ENCODE data around the gene FICD.
"Not testable (repeated sequence)": the region's sequence is repeated elsewhere in the genome, so short reads cannot be mapped to it uniquely, and the experiment has no call there.

FICD gene

DNA sequence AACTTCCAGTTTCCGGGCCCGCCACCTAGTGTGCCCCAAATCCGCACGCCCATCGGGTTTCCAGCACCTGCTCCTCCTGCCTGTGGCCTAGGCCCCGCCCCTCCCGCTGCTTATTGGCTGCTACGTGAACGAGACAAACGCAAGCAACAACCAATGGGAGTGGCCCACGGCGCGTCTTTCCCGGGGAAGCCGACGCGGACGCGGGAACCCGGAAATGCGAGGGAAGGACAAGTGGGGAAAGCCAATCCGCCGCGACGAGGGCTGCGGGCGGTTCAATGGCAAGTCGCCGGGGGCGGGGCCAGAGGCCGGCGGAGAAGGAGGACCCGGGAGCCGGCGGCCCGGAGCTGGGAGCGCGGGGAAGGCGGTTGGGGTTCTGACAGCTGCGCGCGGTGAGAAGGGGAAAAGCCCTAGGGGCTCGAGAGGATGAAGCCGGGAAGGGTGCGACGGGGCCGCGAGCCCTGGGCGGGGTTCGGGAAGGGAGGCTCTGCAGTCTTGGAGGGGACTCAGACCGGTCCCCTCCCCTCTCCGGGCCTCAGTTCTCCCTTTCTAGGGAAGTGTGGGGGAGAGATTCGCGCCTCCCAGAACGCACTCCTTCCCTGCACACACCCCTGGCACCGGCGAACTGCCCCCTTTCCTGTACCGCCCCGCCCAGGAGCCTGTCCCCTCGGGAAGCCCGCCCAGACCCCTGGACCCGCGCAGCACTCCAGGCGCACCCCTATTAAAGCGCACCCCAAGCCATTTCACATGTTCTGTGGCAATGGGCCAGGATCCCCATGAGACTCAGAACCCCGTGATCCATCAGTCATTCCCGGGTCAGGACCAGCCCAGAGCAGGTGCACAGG lies at the start of gene FICD:
Gene FICD (plus strand): TSS at position 305 of the 842 bp plus-strand sequence. CDS start 1,696 bp downstream, outside the sequence.
- DNase-seq: peak; percentile 99

DNA sequence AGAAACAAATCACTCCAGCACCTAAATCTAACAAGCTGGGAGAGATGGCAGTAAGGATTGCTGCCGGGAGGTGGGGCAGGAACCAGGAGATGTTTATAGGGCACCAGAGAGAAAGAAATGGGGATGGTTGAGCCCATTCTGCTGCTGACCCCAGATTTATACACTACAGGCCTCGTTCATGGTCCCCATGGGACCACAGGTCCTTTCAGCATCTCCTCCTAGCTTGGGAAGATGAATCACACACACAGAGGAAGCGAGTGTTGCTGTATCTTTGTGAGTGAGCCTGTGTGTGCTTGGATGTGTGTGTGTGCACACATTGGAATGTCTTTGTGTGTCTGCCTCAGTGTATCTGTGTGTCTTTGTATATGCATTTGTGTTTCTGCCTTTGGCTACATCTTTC lies 49.7 kb upstream of the FICD start:
- DNase-seq: no peak

DNA sequence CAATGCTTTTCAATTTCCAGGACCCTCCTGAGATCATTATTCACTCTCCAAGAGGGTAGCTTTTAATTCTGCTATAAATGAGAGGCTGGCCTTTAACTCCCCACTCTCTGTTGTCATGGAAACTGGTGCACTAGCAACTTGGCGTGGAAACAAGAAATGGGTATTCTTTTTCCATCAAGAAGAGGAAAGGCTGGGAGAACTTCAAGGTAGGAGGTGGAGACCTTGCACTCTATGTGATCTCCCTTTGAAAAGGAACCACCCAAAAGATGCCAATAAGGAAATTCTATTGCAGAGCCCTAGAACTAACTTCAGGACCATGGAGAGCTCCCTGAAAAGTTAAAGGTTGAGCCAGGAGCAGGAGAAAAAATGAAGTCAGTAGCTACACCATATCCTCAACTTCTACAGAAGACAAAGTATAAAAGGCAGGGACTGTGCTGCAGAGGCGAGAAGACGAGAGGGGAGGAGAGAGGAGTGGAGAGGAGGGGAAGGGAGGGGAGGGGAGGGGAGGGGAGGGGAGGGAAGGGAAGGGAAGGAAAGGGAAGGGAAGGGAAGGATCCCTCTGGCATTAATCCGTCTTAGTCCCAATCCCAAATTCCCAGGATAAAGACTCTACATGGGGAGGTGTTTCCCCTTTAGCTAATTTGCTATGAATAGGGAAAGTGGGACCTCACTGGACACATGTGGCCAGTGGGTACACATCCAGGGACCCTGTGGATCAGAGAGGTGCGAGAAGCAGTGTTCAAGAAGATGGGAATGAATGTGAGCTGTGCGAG lies 46.7 kb upstream of the FICD start:
- DNase-seq: no peak

DNA sequence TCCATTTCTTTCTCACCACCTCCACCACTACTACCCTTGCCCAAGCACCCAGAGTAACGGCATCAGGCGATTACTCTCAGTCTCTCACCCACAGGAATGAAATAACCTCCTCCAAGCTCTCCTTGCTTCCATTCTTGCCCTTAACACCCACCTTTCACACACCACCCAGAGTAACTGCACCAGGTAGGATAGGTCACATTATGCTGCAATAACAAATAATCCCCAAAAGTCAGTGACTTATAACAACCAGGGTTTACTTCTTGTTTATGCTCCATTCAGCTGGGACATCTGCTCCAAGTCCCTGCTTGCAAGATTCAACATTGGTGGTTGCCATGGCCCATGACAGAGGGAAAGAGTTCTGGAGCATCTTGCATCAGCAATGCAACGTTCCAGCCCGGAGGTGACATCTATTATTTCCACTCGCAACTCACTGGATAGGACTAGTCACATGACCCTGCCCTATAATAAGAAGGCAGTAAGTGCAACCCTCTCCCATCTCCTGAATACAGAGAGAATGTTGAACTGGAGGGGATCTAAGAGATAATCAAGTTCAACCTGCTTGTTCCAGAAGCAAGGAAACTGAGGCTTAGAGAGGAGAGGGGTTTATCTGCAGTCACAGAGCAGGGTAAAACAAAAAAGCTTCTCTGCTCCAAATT lies 41.5 kb upstream of the FICD start:
- DNase-seq: no peak

DNA sequence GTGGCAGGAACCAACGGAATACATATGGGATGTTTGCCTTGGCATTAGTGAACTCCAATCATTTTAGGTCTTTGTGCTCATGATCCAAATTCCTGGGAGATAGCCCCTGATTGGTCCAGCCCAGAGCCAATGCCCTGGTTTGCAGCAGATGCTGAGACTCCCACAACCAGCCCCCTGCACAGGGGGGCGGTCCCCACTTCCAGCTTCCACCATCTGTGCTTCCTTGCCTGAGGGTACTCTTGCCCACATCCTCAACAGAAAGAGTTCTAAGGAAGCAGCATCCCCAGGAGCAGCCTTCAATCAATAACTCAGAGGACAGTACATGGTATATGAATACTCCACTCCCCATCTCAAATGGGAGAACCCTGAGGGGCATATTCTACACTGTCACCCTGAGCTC lies 39.7 kb upstream of the FICD start:
- peak; percentile 78 for DNase-seq

DNA sequence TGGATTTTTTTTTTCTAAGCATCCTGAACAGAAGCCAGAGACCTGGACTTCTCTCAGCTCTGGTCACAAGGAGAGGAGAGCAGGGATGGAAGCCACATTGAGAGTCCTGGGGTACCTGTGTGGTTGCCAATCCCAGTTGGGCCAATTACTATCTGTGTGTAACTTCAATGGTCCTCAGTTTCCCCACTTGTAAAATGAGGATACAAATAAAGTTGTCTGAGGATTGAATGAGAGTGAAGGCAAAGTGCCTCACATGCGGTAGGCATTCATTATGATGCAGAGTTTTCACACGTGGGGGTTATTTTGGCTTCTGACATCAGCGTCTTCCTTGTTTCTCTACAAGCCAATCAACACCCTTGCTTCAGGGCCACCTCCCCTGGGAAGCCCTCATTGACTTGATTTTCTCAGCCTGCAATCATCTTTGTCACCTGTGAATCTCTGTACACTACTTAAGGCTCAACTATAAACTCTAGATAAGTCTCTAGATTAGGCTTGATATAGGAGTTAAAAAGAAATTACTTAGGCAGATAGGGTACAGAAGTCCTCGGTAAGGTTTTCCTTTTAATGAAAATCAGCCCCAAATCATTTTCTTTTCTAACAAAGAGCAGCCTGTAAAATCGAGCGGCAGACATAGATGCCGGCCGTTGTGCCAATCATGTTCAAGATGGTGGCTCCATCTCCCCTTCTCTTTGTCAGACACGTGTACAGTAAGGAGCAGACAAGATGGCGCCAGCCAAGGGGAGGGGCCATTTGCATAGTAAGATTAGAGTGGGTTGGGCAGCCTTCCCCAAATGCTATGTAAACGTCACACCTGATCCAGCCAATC lies 37.8 kb upstream of the FICD start:
- DNase-seq: no peak

DNA sequence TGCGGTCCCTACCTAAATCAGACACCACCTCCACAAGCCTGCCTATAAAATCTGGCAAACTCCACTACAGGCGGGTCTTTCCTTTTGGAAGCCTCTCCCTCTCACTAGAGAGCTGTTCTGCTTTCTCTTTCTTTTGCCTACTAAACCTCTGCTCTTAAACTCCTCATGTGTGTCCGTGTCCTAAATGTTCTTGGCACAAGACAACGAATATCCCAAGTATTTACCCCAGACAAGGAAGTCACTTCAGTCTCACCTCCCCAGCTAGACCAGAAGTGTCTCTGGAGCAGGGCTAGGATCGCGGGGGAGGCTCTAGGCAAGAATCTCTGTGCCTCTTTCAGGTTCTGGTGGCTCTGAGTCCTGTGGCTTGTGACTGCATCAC lies 37.2 kb upstream of the FICD start:
- DNase-seq: no peak

DNA sequence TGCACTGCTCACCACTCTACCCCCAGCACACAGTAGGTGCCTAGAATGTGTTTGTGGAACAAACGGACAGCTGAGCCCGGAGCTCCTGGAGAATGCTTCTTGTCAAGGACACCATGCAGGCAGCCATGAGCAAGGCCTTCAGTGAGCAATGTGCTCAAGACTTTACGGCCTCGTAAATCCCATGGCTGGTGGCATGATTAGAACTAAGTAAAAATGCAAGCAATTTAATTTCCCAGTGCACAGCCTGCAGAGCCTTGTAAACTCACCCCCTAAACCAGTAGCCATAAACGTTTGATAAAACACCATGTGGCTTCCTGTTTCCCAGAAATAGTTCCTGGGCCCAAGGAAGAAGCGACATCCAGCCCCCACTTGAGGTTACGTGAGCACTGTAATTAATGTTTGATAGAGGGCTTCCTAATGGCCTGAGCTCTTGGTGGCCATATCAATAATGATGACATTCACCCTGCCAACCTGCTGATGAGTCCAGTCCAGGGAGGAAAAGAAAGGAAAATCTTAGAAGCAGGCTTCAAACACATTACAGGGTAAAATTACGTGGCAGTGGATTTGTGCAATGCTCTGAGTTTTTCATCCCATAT lies 36.4 kb upstream of the FICD start:
- DNase-seq: no peak

DNA sequence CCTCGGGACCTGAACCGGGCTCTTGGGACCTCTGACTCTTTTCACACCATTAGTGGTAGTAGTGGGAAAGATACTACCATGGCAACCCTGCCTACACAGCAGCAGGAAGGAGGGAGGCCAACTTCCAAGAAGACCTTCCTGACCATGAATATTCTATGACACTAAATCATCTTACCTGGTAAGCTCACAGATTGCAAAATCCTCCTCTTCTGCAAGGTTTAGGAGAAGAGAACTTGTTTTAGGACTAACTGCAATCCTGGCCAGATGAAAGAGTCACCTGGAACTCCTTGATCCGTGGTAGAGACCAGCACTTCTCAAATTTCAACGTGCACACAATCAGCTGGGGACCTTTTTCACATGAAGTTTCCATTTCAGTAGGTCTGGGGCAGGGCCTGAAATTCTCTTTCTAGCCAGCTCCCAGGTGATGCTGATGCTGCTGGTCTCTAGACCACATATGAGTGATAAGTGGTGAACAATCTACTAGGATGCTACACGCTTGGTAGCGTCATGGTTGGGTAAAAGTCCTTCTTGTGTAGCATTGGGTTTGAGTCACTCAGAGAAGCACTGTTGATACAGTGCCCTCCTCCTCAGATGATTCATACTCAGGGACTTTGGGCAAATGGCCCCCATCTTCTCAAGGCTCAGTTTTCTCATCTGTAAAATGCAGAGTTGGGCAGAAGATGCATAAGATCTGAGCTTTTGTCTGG lies 35.6 kb upstream of the FICD start:
- DNase-seq: no peak

DNA sequence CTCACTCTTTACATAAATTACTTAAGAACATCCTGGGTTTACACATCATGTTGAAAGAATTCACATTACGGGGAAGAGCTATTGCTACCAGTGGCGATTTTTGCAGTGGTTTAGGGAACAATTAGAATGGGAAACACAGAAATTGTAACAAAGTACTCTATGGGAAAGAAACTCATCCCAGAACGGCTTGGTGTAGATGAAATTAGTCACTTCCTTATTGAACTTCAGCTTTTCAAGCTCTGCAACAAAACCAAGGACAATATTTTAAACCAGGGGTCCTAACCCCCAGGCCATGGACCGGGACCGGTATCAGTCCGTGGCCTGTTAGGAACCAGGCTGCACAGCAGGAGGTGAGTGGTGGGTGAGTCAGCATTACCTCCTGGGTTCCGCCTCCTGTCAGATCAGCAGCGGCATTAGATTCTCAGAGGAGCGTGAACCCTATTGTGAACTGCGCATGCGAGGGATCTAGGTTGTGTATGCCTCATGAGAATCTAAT lies 32.3 kb upstream of the FICD start:
- no peak for DNase-seq

DNA sequence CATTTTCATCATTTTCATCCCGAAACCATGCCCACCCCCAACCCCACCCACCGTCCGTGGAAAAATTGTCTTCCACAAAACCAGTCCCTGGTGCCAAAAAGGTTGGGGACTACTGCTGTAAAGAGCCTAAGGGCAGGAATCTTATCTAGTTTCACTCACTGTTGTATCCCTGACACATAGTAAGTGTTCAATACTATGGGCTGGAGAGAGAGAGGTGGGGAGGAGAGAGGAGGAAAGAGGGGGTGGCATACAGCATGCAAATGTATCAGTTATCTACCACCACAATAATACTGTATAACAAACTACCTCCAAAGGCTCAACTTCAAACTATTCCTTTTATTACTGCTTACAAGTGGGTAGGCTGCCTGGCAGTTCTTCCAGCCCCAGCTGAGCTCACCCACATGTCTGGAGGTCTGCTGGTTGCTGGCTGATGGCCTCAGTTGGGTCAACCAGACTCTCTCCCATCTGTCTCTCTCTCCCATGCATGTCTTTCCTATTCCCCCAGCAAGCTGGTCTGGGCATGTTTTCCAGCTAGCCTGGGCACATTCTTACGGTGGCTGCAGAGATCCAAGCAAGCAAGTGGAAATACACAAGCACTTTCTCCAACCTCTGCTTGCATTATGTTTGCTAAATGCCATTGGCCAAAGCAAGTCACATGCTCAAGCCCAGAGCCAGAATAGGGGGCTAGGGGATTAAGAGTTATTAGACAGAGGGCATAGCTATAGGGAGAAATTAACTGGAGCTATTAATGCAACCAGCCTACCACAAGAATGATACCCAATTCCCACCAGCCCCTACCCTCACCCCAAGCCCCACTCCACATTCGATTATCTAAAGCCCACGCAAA lies 31.6 kb upstream of the FICD start:
- peak; percentile 12 for DNase-seq

DNA sequence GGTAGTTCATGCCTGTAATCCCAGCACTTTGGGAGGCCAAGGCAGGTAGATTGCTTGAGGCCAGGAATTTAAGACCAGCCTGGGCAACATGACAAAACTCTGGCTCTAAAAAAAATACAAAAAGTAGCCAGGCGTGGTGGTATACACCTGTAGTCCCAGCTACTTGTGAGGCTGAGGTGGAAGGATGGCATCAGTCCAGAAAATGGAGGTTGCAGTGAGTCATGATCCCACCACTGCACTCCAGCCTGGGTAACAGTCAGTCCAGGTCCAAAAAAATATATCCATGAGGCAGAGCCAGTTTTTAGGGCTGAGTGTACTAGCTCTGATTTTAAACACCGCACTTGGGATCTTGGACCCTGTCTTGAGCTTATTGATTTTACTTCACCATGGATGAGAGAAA lies 30.6 kb upstream of the FICD start:
- DNase-seq: no peak

DNA sequence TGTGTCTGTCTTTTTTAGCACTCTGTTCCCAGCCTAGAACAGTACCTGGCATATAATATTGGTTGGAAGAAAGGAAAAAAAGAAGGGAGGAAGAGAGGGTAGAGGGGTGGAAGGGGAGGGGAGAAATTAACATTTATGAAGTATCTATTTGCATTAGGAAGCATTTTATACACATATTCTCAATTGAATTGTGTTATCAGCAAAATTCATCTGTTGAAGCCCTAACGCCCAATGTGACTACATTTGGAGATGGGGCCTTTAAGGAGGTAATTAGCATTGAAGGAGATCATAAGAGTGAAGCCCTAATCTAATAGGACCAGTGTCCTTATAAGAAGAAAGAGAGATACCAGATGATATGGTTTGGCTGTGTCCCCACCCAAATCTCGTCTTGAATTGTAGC lies 30.2 kb upstream of the FICD start:
- no peak for DNase-seq

DNA sequence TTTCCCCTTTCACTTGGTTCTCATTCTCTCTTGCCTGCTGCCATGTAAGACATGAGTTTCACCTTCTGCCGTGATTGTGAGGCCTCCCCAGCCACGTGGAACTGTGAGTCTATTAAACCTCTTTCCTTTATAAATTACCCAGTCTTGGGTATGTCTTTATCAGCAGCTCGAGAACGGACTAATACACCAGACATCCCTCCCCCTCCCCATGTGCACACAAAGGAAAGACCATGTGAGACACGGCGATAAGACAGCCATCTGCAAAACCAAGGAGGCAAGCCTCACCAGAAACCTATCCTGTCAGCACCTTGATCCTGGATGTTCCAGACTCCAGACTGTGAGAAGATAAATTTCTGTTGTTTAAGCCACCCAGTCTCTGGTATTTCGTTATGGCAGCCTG lies 29.7 kb upstream of the FICD start:
- DNase-seq: not testable (repeated sequence)

DNA sequence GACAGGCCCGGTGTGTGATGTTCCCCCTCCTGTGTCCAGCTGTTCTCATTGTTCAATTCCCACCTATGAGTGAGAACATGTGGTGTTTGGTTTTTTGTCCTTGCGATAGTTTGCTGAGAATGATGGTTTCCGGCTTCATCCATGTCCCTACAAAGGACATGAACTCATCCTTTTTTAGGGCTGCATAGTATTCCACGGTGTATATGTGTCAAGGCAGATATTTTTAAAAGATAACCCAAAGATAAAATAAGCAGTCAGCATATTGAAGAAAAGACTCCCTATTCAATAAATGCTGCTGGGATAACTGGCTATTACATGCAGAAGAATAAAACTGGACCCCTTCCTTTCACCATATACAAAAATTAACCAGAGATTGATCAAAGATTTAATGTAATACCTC lies 28.0 kb upstream of the FICD start:
- DNase-seq: not testable (repeated sequence)

DNA sequence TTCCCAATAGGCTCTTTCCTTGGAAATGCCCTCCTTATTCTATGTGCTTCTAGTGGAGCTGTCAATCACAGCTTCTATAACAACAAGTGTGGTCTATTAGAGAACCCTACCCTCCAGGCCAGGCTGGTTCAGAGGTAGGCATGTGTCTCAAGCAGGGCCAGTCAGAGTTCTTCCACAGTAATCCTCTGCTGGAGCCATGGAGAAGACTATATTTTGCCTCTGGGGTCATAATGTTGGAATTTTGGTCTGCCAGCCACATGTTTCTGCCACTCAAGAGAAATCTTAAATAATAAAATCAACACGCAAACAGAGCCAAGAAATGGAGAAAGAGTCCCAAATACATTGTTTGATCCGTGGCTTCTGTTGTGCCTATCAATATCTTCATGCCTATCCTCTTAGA lies 23.8 kb upstream of the FICD start:
- DNase-seq: no peak

DNA sequence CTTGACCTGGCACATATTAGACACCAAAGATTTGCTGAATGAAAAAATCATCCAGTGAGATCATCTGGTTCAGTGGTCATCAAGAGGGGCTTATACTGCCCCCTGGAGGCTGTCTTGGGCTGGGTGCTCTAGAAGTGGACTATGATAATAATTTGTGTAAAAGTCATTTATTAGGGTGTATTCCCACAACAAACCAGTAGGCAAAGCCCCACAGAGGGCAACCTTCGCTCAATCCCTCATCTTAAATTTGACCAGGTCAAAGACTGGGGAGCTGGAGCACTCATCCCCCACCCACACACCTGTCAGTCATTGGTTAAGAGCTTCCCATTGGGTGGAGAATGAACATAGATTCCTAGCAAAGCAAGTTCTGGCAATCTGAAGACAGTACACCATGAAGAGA lies 20.0 kb upstream of the FICD start:
- DNase-seq: peak; percentile 8

DNA sequence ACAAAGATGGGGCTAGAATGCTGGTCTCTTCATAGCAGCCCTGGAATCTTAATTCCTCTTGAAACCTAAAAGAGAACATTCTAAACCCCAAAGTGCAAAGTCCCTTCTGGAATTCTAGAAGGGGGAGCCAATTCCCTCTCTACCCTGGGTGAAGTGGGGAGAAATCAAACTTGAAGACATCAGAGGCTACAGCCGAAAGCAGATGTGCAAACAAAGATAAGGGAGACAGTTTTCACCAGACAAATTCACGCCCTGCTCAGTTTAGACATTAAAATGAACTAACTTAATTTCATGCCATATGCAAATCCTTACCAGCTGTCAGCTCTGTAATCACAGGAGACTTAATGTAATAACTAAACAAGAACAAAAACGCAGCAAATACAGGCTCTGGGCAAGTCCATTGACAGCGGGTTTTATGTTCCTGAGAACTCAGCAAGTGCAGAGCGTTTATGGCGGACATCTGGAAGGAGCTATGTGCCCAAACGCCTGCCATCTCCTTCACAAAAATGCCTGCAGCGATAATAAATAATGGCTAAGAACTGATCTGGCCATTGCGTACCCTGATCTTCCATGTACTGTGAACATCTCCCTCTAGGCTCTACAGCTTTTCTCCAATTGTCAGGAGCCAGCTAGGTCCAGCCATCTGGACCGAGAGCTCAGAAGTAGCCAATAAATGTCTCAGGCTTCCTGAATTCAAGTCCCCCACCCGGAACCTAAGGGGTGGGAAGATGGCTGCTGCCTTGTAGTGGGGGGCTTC lies 19.1 kb upstream of the FICD start:
- DNase-seq: no peak

DNA sequence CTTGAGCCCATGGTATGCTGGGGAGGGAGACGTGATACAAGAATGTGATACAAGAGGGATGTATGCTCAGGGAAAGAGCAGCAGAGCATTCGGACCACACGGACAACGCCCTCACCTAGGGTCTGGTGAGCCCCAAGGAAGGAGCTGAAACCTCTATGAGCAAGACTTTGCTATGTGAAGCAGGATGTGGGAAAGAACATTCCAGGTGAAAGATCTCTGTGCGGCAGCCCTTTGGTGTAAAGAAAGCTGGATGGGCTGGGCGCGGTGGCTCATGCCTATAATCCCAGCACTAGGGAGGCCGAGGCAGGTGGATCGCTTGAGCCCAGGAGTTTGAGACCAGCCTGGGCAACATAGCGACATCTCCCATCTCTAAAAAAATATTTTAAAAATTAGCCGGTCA lies 16.9 kb upstream of the FICD start:
- no peak for DNase-seq

DNA sequence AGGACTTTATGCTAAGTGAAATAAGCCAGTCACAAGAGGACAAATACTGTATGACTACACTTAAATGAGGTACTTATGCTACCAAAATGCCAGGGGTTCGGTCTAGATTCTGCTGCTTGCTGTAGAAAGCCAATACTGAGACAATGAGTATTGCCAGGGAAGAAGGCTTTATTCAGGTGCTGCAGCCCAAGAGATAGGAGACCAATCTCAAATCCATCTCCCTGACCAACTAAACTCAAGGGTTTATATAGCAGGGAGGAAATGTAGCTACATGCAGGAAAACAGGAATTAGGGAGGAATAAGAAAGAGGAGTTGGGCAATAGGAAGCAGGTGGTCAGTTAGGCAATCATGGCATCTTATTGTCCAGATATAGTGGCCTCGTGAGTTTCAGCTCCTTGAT lies 12.2 kb upstream of the FICD start:
- DNase-seq: no peak
